ENCODE results near the gene PSIP1.
"Not testable (repeated sequence)": the region's sequence is repeated elsewhere in the genome, so short reads cannot be mapped to it uniquely, and the experiment has no call there.

The PSIP1 gene

DNA sequence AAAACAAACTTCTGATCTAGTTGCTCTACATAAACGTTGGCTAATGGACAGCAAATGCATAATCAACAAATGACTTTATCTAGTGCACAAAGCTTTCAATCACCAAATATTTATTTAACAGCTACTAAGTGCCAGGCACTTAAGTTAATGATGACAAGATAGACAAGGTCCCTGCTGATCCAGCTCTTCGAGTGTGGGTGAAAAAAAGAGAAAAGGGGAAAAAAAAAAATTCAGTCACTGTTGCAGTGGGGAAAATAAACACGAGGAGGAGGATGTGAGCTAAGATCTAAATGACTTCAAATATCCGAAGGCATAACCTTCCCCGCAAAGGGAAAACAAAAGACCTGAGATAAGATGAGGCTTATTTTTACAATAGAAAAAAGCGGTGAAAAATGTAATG lies 9.6 kb downstream of the PSIP1 start:
- no peak for DNase-seq

DNA sequence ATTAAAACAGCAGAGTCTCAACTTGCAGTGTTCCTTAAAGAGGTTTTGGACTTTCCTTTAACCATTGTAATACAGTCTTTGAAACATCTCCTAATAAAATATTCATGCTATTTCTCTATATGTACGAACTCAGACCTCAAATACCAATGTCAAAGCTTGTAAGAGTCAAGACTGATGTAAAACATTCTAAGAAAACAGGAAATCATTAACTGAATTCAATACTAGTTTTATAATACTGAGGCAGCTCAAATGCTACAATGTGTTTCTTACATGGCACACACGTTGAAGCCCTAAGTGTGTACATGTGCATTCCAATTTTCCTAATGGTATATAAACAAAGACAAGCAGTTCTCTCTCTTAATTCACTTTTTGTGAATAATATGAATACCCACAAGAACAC lies 11.6 kb downstream of the PSIP1 start:
- DNase-seq: no peak

DNA sequence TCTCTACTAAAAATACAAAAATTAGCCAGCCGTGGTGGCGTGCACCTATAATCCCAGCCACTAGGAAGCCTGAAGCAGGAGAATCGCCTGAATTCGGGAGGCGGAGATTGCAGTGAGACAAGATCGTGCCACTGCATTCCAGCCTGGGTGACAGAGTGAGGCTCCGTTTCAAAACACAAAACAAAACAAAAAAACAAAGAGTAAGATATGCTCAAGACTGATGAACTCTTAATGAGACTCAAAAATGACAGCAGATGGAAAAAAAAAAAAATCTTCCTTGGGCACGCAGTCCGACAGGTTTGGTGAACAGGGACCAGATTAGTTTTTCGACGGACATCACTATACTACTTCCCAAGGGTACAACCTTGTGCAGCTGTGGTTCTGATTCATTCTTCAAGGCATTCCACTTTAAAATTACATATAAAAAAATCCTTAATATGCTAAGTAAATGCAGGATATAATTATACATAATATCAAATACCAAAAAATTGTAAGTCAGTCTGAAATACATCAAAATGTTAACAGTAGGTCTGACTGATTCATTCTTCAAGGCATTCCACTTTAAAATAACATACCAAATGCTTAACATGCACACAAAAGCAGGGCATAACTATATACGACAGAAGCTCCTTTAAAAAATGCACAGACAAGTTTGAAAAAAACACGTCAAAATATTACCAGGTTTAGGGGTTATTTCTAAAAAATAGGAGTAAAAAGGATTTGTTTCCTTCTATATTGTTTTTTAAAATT lies 12.3 kb downstream of the PSIP1 start:
- DNase-seq: no peak

DNA sequence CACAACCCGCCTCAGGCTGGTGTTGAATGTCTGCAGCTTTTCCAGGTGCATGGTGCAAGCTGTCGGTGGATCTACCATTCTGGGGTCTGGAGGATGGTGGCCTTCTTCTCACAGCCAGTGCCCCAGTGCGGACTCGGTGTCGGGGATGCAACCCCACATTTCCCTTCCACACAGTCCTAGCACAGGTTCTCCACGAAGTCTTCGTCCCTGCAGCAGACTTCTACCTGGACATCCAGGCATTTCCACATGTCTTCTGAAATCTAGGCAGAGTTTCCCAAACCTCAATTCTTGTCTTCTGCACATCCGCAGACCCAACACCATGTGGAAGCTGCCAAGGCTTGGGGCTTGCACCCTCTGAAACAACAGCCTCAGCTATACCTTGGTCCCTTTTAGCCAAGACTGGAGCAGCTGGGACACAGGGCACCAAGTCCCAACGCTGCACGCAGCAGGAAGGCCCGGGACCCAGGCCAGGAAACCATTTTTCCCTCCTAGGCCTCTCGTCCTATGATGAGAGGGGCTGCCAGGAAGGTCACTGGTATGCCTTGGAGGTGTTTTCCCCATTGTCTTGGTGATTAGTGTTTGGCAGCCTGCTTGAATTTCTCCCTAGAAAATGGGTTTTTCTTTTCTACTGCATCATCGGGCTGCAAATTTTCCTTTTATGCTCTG lies 18.2 kb downstream of the PSIP1 start:
- DNase-seq: no peak

DNA sequence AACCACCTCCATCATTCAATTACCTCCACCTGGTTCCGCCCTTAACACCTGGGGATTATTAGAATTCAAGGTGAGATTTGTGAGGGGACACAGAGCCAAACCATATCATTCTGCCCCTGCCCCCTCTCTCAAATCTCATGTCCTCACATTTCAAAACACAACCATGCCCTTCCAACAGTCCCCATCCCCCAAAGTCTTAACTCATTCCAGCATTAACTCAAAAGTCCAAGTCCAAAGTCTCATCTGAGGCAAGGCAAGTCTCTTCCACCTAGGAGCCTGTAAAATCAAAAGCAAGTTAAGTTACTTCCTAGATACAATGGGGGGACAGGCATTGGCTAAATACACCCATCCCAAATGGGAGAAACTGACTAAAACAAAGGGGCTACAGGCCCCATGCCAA lies 18.8 kb downstream of the PSIP1 start:
- DNase-seq: no peak

DNA sequence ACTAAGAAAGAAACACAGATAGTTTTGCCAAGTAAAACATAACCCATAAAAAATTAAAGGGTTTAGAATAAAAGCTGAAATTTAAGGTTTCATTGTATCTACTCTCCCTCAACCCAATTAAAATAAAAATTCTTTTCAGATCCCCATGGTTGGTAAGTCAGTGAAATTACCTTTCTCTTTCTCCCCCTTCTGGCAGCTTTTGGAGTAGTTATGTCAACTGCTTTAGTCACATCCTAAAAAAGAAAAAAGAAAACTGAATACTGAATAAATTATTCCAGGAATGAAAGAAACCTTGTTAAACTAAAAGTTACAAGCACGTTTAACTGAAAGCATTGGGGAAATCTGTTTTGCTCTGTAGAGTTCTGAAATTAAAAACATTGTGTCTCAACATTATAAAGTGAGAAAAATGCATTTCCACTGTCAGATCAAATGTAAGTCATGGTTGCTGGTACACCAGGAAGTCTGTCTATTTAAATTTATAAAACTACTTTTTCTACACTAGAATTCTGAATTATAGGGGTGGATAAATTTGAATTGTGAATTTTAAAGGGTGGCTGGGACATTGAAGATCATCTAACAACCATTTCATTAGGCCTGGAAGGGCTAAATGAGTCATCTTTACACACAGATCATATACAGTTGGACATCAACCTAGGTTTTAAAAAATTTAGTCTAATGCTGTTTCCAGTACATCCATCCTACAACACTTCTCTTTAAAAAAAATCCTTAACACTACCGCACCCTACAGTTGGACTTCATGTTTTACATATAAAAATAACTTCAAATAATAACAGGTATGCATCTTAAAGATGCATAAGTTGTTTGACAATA lies 24.7 kb downstream of the PSIP1 start:
- peak in 1 of 2 donors; percentile 44 for DNase-seq

DNA sequence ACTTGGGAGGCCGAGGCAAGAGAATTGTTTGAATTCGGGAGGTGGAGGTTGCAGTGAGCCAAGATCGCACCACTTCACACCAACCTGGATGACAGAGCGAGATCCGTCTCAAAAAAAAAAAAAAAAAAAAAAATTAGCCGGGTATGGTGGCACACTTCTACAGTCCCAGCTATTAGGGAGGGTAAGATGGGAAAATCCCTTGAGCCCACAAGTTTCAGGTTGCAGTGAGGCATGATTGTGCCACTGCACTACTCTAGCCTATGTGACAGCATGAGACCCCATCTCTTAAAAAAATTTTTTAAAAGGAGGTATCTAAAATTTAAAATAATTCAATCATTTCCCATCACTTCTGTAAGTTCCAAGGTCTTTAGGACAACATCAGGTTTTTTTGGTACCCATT lies 26.0 kb downstream of the PSIP1 start:
- no peak for DNase-seq

DNA sequence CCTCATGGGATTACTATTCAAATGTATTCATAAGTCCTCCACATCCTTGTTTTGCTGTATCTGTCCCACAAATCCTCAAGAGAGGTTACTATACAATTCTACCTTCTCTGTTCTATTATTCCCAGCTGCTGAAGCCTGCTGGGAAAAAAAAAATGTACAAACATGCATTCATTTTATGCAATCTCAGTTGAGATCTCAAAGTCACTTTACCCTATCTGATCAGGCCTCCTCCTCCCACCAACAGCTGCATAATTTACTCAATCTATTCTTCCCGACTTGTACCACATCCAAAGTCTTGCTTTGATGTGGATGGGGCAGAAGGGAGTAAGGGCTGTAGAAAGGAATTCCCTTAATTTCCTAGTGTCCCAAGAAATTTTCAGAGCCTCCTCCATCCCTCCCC lies 28.6 kb downstream of the PSIP1 start:
- no peak for DNase-seq

DNA sequence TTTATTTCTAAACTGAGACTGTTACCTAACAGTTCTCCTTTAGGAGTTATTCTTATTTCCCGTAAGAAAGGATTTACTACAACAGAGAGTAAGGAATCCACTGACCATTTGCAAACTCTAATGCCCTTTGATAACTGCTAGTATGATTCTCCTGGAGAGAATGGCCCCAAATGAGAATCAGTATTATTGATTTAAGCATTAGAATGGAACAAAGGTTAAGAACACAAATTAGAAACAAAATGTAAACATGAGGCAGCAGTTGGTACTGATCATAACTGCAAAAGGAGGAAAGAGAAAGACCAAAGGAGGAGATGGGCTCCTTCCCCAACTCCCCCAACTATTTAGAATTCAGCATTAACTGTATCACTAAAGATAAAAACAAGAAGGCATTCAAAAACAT lies 30.7 kb downstream of the PSIP1 start:
- no peak for DNase-seq

DNA sequence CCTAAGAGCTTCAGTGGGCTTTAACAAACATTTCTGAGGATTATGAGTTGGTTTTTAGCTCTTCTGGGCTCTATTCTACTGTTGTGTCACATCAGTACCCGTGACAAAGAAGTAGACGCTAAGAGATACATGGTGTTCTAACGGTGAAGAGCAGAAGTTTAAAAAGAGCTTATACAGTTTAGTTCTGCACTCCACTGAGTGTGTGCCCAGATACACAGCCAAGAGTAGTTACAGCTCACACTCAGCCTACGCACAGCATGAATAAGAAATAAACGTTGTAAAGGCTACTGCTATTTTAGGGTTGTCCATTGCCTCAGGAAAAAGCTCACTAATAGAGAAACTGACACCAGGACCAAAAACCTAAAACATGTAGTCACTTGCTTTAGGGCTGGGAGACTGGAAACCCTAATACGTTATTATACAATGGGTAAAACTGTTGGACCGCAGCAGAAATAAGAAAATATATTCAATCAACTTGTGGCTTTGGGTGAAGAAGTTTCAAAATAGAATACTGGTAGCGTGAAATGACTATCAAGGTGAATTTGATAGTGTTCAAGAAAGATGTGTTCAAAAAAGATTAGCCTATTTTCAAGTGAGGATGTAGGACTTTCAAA lies 34.7 kb downstream of the PSIP1 start:
- DNase-seq: no peak

DNA sequence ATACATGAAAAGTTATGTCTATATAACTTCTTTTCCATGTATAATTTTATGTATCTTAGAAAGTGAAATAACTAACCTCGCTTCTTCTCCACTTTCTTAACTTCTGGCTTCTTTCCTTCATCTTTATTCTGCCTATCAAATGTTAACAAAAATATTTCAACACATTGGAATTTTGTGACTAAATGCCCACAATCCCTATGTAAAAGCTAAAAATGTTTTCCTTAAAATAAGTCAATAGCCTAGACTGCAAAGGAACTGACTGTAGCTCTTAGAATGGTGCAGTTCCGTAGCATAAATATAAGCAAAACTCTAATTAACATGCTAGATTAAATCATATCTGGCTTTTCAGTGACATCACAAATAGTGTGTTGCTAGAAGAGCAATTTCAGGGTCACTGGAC lies 40.9 kb downstream of the PSIP1 start:
- DNase-seq: no peak

DNA sequence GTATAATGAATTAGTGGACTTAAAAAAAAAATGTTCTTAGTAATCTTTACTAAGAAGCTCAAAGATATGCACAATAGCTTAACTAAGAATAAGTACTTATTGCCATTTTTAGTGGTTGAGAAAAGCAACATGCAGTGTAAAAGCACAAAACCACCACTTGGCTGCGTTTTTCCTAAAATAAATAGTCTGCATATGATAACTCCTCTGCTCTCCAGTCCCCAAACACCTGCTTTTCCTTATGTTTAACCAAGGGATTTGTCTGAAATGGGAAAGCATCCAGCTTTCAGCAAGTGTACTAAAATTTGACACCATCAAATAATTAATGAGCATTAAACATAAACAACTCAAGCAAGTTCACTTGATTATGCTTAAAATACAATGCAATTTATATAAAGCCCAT lies 41.4 kb downstream of the PSIP1 start:
- no peak for DNase-seq

DNA sequence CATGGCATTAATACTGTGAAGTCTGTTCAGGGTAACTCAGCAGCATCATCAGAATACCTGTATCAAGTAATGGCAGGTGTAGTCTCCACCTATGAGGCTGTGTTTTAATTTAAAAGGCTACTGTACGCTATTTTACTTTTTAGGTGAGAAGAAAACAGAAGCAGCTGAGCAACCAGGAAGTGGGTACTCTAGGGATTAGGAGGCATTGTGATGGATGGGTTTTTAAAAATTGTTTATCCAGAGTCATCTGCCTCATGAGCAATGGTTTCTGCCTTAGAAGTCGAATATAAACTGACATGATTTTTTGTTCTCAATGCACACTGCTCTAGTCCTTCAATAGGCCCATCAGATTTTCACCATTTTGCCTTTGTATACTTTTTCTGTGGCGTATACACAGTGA lies 42.6 kb downstream of the PSIP1 start:
- no peak for DNase-seq

DNA sequence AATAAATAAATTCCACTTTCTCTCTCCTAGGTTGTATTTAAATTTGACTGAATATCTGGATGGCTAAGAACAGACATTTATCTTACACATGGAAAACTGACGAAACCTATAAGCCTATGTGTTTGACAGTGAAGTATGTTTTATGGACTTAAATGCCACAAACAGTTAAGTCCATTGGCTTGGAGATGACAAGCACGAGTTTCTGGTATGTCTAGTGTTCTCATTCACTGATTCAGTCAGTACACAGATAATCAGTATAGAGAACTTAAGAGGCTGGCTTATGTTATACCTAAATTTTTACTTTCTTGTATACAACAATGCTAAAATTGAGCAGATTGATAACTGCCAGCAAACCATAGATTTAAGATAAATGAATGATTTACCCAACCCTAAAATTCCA lies 49.2 kb downstream of the PSIP1 start:
- DNase-seq: no peak

DNA sequence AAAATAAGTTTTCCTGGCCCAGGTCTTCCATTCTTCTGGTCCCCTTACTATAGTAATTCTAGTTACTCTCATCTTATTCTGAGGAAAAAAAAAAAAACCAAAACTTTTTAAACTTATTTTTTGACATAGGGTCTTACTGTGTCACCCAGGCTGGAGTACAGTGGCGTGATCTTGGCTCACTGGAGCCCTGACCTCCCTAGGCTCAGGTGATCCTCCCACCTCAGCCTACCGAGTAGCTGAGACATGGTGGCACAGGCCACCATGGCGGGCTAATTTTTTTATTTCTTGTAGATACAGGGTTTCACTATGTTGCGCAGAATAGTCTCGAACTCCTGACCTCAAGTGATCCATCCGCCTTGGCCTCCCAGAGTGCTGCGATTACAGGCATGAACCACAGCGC lies 49.7 kb downstream of the PSIP1 start:
- no peak for DNase-seq

DNA sequence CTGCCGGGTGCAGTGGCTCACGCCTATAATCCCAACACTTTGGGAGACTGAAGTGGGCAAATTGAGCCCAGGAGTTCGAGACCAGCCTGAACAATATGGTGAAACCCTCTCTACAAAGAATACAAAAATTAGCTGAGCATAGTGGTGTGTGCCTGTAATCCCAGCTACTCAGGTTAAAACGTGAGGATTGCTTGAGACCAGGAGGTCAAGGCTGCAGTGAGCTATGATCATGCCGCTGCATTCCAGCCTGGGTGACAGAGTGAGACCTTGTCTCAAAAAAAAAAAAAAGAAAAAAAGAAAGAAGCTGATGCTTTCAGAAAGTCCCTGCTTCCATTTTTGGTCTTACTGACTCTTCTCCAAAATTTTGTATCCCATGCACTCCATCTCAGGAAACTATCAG lies 56.8 kb downstream of the PSIP1 start:
- no peak for DNase-seq

DNA sequence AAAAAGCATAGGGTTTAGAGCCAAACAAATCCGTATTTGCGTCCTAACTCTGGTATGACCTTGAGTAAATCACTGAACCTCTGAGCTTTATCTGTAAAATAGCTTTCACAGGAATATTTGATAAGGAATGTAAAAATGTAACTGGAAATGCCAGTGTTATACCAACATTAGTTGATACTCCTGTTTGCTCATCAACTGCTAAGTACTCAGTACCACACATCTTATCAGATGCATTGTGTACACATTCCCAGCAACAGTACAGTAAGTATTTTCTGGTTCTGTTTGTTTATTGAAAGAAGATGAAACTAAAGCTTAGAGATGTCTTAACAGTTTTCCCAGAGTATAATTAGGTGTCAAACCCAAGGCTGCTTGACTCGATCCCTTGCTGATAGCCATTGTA lies 66.6 kb downstream of the PSIP1 start:
- DNase-seq: no peak

DNA sequence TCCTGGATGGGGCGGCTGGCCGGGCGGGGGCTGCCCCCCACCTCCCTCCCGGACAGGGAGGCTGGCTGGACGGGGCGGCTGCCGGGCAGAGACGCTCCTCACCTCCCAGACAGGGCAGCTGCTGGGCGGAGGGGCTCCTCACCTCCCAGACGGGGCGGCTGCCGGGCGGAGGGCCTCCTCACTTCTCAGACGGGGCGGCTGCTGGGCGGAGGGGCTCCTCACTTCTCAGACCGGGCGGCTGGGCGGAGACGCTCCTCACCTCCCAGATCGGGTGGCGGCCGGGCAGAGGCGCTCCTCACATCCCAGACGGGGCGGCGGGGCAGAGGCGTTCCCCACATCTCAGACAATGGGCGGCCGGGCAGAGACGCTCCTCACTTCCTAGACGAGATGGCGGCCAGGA lies 68.5 kb downstream of the PSIP1 start:
- not testable (repeated sequence) for DNase-seq

DNA sequence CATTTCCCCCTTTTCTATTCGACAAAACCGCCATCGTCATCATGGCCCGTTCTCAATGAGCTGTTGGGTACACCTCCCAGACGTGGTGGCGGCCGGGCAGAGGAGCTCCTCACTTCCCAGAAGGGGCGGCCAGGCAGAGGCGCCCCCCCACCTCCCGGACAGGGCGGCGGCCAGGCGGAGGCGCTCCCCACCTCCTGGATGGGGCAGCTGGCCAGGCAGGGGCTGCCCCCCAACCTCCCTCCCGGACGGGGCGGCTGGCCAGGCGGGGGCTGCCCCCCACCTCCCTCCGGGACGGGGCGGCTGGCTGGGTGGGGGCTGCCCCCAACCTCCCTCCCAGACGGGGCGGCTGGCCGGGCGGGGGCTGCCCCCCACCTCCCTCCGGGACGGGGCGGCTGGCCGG lies 68.9 kb downstream of the PSIP1 start:
- DNase-seq: not testable (repeated sequence)

DNA sequence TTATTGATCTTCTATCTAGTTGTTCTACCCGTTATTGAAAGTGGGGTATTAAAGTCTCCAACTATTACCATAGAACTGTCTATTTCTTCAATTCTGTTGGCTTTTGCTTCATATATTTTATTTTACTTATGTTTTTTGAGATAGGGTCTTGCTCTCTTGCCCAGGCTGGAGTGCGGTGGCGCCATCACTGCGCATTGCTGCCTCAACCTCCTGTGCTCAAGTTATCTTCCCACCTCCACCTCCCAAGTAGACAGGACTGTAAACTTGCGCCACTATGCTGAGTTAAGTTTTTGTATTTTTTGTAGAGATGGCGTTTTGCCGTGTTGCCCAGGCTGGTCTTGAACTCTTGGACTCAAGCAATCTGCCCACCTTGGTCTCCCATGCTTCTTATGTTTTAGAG lies 71.9 kb downstream of the PSIP1 start:
- DNase-seq: no peak

DNA sequence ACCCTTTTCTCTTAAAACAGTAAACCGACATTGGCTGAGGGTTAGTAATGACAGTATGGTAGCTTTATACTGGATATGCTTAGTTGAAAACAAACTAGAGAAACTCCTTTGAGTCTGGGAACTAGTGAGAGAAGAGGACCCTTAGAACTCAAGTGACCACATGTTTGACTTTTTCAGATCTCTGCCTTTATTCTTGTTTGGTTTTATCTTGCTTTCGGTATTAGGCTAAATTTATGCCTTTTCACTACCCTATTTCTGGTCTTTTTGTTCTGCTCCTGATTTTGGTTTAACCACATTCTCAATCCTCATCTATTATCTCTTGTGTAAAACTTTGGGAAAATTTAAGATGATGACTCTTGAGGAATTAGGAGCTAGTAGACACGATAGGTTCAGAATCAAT lies 77.1 kb downstream of the PSIP1 start:
- DNase-seq: no peak

DNA sequence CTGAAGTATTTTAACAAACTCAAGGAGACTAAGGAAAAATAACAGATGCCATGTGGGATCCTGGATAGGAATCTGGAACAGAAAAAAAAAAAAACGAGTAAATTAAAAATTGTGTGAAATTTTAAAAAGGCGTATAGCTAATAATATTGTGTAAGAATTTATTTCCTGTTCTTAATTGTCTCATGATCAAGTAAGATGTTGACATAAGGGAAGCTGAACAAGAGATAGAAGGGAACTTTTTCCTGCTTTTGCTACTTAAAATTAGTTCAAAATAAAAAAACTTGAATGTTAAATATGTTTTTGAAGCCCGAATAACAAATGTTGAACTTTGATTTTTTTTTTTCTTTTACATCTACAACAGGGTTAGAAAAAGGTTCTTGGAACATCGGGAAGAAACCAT lies 77.6 kb downstream of the PSIP1 start:
- DNase-seq: no peak
